ENCODE measurements around the gene SMYD4.

DNA sequence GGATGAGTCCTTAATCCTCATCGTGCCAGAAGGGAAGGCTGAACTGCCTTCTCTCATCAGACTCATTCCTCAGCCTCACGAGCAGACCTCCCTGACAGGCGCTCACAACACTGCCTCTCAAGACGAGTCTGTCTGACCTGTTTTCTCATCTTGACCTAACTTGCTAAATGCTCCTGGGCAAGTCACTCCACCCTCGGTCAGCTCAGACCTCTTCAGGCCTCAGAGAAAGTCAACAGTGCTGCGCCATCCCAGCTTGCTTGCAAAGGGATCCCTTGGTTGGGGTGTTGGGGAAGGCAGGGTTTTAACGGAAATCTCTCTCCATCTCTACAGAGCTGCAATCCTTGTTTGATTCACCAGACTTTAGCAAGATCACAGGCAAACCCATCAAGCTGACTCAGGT is 52.8 kb downstream of the SMYD4 start:
- TF ChIP-seq, protein P1, sequence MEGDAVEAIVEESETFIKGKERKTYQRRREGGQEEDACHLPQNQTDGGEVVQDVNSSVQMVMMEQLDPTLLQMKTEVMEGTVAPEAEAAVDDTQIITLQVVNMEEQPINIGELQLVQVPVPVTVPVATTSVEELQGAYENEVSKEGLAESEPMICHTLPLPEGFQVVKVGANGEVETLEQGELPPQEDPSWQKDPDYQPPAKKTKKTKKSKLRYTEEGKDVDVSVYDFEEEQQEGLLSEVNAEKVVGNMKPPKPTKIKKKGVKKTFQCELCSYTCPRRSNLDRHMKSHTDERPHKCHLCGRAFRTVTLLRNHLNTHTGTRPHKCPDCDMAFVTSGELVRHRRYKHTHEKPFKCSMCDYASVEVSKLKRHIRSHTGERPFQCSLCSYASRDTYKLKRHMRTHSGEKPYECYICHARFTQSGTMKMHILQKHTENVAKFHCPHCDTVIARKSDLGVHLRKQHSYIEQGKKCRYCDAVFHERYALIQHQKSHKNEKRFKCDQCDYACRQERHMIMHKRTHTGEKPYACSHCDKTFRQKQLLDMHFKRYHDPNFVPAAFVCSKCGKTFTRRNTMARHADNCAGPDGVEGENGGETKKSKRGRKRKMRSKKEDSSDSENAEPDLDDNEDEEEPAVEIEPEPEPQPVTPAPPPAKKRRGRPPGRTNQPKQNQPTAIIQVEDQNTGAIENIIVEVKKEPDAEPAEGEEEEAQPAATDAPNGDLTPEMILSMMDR (IDR thresholded peaks at IDR 0.05; ENCODE audit: poor library complexity): no peak
- TF ChIP-seq EZH2phosphoT487 (IDR thresholded peaks at IDR 0.05; ENCODE audit: low read depth, severe bottlenecking, unreplicated experiment) (no peak), EZH2 (IDR thresholded peaks at IDR 0.05; ENCODE audit: borderline replicate concordance) (no peak)

All from hepatocyte (in vitro differentiated cells).